ENCODE results near the gene ARHGAP6. TPM values are rescaled to one million over a fixed set of nuclear protein-coding genes. Genes with fewer than 3 reads are reported as not detected.
"Not testable (repeated sequence)": the region's sequence is repeated elsewhere in the genome, so short reads cannot be mapped to it uniquely, and the experiment has no call there.

Gene ARHGAP6
- total RNA-seq, 3 donors from 2014 or later, result 10.1 to 32.6 (median 14.7) TPM

DNA sequence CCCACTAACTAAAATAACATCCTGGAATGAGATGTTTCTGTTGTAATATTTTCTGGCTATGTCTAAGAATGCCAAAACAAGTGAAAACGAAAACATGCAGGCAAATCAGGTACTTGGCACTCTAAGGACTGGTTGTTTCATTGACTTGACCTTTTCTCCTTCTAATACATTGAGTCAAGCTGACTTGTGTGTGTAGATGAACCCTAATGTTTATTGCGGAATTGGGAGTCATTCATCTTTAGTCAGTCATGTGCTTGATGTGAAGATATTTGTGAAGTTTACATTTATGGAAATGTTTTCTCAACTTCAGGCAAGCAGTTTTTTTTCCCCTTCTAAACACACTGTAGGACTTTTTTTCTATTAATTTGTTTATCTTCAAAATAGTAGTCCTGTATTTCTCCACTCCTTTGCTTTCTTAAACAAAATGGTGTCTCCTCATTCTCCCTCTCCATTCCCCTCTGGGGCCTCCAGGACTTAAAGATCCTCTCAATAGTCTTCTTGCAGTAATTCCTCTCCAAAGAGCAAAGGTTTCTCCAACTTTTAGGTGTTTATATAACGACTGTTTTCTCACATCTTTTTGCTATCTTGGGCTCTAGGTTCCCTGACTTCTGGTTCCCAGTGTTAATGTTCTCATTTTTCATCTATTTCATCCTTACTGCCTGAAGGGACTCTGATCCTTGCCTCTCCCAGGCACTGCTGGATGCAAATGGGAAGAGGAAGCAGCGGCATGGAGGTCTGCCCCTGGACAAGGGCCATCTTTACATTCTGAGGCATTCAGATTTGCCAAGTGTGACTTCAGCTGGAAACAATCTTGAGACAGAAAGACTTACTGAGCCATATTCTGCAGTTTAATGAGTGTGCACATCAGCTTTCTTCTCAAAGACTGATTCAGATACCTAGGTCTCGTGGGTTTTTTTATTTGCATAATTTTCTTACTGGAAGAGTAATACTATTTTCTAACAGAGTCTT lies 166.4 kb downstream of the ARHGAP6 start:
- Histone ChIP-seq H3K36me3 (no peaks in the 10 kb centered on the region), H3K27ac (no peak overlapping the region), H3K4me1 (no peaks in the 10 kb centered on the region), H3K4me3 (no peak overlapping the region), H3K27me3 (peaks cover 0 to 6% of the 10 kb centered on the region in 2 donors), H3K9me3 (no peaks in the 10 kb centered on the region)
- no peak for DNase-seq (ENCODE audit: low spot score in 2 of 2)
- TF ChIP-seq POLR2AphosphoS5 (IDR thresholded peaks at IDR 0.05) (no peak), POLR2A (IDR thresholded peaks at IDR 0.05) (no peak)
- TF ChIP-seq, protein P1, sequence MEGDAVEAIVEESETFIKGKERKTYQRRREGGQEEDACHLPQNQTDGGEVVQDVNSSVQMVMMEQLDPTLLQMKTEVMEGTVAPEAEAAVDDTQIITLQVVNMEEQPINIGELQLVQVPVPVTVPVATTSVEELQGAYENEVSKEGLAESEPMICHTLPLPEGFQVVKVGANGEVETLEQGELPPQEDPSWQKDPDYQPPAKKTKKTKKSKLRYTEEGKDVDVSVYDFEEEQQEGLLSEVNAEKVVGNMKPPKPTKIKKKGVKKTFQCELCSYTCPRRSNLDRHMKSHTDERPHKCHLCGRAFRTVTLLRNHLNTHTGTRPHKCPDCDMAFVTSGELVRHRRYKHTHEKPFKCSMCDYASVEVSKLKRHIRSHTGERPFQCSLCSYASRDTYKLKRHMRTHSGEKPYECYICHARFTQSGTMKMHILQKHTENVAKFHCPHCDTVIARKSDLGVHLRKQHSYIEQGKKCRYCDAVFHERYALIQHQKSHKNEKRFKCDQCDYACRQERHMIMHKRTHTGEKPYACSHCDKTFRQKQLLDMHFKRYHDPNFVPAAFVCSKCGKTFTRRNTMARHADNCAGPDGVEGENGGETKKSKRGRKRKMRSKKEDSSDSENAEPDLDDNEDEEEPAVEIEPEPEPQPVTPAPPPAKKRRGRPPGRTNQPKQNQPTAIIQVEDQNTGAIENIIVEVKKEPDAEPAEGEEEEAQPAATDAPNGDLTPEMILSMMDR (IDR thresholded peaks at IDR 0.05), result no peak
- intact Hi-C loops (cut with DNase I; ENCODE audit: low total_unique reads), result no loop called here

DNA sequence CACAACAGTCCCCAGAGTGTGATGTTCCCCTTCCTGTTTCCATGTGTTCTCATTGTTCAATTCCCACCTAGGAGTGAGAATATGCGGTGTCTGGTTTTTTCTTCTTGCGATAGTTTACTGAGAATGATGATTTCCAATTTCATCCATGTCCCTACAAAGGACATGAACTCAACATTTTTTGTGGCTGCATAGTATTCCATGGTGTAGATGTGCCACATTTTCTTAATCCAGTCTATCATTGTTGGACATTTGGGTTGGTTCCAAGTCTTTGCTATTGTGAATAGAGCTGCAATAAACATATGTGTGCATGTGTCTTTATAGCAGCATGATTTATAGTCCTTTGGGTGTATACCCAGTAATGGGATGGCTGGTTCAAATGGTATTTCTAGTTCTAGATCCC lies 174.3 kb downstream of the ARHGAP6 start:
- H3K27ac ChIP-seq; H3K4me3 ChIP-seq; H3K9me3 ChIP-seq; H3K36me3 ChIP-seq; DNase-seq (ENCODE audit: low spot score in 2 of 2); intact Hi-C loops (cut with DNase I; ENCODE audit: low total_unique reads); H3K4me1 ChIP-seq; H3K27me3 ChIP-seq: not testable (repeated sequence)

GRCh38 chrX:11484290-11484689 lies 181.4 kb downstream of the ARHGAP6 start:
- TF ChIP-seq, protein P1 (IDR thresholded peaks at IDR 0.05), result no peak
- no peak for TF ChIP-seq POLR2A (IDR thresholded peaks at IDR 0.05)
- no peak for TF ChIP-seq POLR2AphosphoS5 (IDR thresholded peaks at IDR 0.05)
- intact Hi-C loops (cut with DNase I; ENCODE audit: low total_unique reads), result no loop called here

GRCh38 chrX:11481035-11481434 lies 184.7 kb downstream of the ARHGAP6 start:
- DNase-seq (ENCODE audit: low spot score in 2 of 2), result no peak
- no peaks in the 10 kb centered on the region for H3K36me3 ChIP-seq
- H3K27me3 ChIP-seq, result peaks cover 0 to 30% of the 10 kb centered on the region in 2 donors
- no peak overlapping the region for H3K27ac ChIP-seq
- intact Hi-C loops (cut with DNase I; ENCODE audit: low total_unique reads), result no loop called here
- no peaks in the 10 kb centered on the region for H3K4me1 ChIP-seq
- H3K4me3 ChIP-seq, result no peak overlapping the region
- no peaks in the 10 kb centered on the region for H3K9me3 ChIP-seq
- TF ChIP-seq POLR2A (IDR thresholded peaks at IDR 0.05) (no peak), POLR2AphosphoS5 (IDR thresholded peaks at IDR 0.05) (no peak)
- TF ChIP-seq, protein P1 (IDR thresholded peaks at IDR 0.05), result no peak

More at GRCh38 chrX:11484290-11484689, 181.4 kb downstream of the ARHGAP6 start:
- no peaks in the 10 kb centered on the region for H3K36me3 ChIP-seq
- H3K4me1 ChIP-seq, result no peaks in the 10 kb centered on the region
- H3K4me3 ChIP-seq, result no peak overlapping the region
- DNase-seq (ENCODE audit: low spot score in 2 of 2), result no peak
- H3K27ac ChIP-seq, result no peak overlapping the region
- H3K27me3 ChIP-seq, result peaks cover 0 to 37% of the 10 kb centered on the region in 2 donors
- H3K9me3 ChIP-seq, result no peaks in the 10 kb centered on the region

DNA sequence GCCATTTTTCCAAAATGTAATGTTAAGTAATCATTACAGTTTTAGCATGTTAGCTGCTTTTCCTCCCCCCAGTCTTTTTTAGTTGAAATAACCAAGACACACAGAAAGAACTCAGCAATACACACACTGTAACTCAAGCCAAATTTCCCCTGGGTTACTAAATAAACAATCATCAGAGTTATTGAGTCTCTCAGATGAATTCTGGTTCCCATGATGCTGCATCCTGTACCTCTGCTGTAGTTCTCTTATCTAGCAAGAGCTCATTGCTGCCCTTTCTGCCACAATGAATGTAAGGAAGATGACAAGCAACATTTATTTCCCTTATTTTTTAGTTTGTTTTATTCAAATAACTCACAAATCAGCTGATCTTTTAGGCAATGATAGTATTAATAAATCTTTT lies 185.1 kb downstream of the ARHGAP6 start:
- H3K27ac ChIP-seq, result no peak overlapping the region

More for the DNA sequence above, 185.1 kb downstream of the ARHGAP6 start:
- no peak for DNase-seq (ENCODE audit: low spot score in 2 of 2)
- no peaks in the 10 kb centered on the region for H3K4me1 ChIP-seq
- intact Hi-C loops (cut with DNase I; ENCODE audit: low total_unique reads), result no loop called here
- TF ChIP-seq POLR2A (IDR thresholded peaks at IDR 0.05), result no peak
- no peak for TF ChIP-seq POLR2AphosphoS5 (IDR thresholded peaks at IDR 0.05)
- TF ChIP-seq, protein P1 (IDR thresholded peaks at IDR 0.05), result no peak
- H3K9me3 ChIP-seq, result no peaks in the 10 kb centered on the region
- H3K4me3 ChIP-seq, result no peak overlapping the region
- no peaks in the 10 kb centered on the region for H3K36me3 ChIP-seq
- peaks cover 0 to 30% of the 10 kb centered on the region in 2 donors for H3K27me3 ChIP-seq
